HG02943 (cell line): Measurements from ENCODE around the gene UCP1.

Source experiments
- ATAC-seq: cut with Tn5 transposase; IDR thresholded peaks from one replicate; pipeline ENCODE4 v1.9.1; 2021; ENCODE audit warnings: mild to moderate bottlenecking, low read depth, moderate library complexity; ENCODE audit not compliant: unreplicated experiment

UCP1 gene, protein sequence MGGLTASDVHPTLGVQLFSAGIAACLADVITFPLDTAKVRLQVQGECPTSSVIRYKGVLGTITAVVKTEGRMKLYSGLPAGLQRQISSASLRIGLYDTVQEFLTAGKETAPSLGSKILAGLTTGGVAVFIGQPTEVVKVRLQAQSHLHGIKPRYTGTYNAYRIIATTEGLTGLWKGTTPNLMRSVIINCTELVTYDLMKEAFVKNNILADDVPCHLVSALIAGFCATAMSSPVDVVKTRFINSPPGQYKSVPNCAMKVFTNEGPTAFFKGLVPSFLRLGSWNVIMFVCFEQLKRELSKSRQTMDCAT

DNA sequence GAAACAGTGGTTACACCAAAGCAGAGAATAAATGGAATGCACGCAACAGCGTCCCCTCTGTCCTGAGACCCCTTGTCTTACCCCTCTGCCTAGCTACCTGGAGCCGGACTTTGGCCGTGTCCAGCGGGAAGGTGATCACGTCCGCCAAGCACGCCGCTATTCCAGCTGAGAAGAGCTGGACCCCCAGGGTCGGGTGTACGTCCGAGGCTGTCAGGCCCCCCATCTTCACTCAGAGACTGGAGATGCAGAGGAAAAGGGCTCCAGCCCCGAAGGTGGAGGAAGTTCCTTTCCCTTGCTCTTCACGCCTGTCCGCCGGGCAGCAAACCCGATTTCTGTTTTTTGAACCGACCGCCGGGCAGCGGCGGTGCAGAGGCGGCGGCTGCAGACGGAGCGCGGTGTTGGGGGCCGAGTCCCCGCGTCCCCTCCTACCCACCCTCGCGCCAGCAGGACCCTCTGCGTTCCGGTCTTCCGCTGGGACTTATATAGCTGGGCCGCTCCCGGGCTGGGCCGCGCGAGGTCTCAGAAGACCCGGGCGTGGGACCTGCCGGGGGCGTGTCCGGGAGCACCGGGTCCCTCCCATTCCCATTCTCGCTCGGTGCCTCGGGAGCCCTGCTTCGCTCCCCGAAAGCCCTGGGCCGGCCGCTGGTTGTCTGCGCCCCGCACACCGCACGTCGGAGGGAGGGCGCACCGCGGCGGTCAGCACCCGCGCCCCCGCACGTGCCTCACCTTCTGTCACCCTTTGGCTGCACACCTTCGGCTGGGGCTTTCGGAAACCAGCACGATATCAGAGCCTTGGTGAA, at the start of gene UCP1:
Gene UCP1 (minus strand): TSS at position 455 of the 800 bp plus-strand sequence. CDS start 232 bp downstream, at position 223.
- ATAC-seq, result no peak

DNA sequence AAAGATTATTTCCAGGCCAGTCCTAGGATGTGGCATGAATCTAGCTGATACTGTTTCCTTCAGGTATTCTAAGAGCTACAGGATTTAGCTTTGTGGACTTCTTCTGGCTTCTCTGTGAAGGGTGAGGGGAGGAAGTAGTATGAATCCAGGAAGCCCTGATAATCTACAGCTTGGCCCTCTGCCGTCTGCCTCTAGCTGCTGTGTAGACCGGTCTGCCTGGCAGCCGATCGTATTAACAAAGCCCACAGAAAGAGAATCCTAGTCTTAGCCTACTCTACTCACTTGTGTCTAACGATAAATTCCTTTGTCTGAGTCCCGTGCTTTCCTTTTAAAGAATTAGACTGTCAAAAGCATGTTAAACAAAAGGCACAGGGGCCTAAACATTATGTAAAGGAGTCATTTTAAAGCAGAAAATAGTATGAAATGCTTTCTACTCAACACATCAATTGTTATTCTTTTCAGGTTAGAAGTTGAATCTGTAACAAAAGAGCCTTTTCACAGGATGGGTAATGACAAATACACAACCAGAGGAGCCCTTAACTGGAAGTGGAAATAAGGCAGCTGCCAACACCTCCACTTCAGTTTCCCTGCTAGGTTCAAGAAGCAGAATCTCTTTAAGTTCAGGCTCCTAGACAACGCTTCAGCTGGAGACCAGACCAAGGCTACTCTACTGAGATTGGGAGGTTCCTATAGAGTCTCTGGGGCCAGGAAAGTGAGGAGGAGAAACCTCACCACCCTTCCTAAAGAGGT, 48.9 kb upstream of the UCP1 start:
- ATAC-seq, result no peak

DNA sequence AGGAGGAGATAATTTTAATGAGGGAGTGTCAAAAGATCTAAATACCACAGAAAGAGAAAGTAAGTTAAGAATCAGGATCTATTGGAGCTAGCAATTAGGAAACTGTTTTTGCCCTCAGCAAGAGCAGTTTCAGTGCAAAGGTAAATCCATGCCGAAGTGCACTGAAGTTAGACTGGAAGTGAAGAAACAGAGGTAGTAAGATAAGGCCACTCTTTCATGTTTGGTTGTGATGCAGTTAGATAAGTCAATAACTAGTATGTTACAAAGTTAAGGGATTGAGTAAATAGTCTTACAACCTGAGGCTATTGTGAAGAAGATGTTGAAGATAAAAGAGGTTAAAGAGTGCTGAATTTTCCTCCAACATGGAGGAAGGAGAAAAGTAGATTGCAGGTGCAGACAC, 46.7 kb upstream of the UCP1 start:
- ATAC-seq, result no peak

DNA sequence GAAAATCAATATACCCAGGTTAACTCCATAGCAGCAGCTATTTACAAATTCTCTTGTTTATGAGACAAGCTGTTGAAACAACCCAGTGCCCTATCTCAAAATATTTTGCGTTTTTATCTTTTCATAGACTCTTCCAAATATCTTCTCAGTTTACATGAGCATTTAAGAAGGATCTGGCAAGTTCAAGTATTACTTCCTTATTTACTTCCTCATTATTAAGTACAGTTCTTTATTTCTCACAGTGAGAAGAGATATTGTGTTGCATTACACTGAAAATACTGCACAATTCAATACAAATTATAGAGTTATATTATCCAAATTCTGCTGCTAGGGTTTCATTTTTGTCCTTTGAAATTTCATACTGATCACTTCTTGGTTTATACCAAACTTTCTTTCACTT, 43.6 kb upstream of the UCP1 start:
- ATAC-seq, result no peak

DNA sequence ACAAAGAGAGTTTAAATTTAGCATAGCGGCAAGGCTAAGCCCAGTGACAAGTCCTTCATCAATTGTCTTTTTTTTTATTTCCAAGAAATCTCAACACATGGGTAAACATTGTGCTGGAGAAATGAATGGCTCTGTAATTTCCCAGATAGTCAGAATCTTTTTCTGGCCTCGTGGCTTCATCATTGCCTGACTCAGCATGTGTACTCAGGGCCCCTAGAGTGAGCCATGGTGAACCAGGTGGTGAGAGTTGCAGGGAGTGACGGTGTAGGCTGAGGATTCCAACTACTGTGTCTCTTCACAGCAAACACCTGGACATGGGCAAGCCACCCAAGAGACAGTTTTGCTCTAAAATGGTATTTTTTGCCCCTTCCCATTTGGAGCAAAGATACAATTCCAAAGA, 43.1 kb upstream of the UCP1 start:
- no peak for ATAC-seq

DNA sequence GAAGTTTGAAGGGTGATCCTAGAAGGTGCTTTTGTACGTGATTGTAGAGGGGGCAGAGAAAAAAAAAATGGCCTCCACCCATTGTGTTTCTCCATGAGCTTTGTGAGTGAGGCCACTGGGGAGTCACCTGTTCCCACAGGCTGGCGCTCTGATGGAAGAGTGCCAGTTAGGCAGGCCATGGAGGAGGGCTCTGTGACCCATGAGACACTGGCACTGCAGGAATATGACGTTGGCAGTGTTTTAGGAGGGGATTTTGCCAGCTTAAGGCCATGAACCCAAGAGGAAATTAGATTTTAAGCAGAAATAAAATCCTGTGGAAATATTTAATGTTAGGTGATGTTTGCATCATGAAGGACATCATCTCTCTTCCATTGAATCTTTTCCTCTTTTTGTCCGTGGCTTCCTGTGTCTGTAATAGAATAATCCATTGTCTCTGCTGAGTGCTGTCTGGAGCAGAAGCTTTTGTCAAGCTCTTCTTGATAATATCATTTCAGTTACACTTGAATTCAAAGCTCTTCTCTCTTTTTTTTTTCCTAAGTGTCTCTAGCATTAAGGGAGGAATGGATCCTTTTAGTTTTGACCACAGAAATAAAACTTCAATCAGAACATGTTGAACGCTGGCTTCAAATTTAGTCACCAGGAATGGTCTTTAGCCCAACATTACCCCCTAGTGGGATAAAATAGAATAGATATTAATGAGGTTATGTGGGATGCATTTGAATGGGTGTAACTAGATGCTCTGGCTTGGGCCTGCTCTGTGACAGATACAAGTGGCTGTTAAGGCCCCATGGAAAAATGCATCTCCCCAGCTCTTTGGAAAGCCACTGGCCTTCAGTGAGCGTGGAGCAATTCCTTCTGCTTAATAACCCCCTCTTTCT, 41.0 kb upstream of the UCP1 start:
- ATAC-seq, result peak; percentile 90

DNA sequence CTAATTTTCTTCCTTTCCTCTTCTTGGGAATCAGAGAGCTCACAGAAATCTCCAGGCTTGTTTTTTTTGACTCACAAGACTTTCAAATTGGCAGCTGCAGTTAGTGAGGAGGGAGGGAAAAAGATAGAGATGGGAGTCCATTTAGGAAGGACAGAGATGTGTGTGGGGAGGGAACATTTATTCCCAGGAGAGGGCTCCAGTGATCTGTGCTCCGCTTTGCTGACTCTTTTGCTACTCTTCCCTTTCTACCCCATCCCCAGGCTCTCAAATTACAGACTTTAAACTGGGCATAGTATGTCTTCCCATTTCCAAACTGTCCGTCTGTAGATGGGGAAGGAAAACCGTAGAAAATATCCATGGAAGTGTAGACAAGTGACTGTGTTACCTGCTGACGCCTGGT, 39.1 kb upstream of the UCP1 start:
- no peak for ATAC-seq

DNA sequence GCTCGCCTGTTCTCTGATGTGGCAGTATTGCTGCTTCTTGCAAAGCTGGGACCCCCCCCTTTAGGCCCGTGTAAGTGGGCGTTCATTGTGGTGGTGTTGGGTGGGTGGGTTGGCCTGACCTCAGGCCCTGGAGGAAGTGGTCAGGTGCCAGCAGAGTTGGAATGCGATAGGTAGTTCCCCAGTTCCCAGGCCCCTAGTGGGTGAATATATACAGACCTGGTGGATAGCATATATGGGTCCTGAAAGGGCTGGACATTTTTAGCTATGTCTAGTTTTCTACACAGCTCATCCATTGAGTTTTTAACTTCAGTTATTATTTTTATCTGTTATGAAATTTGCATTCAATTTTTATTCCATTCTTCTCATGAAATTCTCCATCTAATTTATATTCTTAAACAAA, 35.8 kb upstream of the UCP1 start:
- no peak for ATAC-seq

DNA sequence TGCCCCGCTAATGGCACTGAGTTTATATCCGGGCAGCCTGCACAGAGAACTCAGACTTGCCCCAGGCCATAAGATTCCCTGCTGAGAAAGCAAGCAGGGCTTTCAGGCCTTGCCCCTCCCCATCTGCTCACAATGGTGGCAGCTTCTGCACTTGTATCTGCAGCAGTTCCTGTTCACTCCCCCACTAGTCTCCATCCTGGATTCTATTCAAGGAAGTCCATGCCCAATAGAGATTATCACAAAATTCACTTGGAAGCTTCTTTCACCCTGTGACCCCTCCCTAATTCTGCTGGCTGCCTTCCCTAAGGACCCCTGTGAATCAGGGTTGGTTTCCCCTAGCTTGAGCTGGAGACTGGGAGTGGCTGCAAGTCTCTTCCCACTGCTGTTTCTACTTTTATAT, 34.5 kb upstream of the UCP1 start:
- ATAC-seq, result no peak

DNA sequence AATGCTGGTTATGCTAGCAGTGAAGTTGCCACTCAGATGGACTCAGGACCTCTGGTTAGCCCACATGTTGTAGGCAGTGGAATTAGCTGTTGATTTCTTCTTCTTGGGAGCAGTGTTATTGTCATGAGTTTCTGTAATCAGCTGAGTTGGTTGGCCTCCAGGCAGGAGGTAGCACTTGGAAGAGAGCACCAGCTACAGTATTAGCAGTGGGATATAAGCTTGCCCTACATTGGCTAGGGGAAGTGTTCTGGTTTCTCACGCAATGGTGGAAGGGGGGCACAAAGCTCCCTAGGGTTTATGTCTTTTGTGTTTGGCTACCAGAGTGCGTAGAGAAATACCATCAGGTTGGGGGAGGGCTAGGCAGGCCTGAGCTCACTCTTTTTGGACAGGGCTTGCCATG, 34.0 kb upstream of the UCP1 start:
- no peak for ATAC-seq

DNA sequence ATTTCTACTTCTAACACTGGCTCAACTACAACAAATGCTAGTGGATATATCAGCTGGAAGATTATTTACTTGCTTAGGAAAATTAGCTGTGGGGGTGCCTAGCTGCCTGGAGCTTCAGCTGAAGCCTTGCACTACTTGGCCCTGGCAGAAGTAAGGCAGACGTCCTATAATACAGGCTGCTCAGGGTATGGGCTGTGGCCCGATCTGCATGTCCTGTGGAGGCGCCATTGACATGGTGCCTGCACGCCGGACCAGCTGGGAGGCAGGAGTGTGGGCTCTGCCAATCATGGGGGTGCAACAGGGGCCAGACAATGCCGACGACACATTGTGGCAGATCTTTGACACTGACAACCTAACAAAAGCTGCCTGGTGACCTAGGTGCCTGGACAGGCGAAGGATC, 31.6 kb upstream of the UCP1 start:
- ATAC-seq, result no peak

DNA sequence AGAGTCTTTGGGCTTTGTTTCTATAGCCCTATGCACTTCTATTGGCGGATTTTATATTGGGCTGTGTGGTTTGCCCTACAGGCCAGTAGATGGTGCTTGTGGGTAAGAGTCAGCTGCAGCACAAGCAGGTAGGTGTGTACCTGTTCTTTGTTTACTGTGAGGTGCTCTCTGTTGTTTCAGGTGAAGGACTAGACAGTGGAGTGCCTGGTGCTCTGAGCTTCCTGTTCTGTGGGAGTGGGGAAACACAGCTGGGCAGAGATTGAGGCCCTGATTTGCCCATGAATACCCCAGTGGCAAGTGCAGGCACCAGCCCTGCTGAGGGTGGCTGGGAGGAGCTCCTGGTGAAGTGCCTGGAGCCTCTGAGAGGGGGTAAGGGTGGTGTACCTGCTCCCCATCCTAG, 26.3 kb upstream of the UCP1 start:
- ATAC-seq, result no peak

DNA sequence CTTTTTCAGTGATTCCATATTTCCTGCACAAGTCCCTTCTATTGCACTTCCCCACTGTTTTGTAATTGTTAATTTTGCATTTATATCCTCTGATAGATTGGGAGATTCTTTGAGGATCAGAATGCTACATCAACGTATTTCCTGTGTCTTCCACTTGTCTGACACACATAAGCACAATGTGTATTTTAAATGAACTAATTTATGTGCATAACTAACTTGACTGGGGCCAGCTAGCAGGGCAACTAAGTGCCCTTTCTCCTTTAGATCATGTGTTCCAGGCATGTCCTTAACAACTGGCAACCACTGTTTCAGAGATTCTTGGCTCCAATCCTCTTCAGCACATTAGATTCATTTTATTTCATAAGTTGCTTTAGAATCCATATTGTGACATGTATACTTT, 15.7 kb upstream of the UCP1 start:
- no peak for ATAC-seq

DNA sequence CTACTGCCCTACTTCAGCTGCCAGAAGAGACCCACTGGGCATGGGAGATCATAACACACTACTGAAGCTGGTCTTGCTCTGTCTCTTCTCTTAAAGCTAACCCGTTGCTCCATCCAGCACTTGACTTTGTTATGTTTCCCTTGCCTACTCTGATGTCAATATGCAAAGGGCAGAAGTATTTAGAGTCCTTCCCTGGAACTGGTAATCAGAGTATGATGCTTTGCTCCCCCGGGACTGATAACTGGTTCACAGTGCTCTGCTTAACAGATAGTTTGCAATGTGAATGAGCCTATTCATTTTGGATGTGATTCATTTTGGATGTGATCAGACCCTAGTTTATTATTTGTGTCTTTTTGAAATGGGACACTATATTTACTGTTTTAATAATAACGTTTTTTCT, 12.3 kb upstream of the UCP1 start:
- ATAC-seq, result no peak

DNA sequence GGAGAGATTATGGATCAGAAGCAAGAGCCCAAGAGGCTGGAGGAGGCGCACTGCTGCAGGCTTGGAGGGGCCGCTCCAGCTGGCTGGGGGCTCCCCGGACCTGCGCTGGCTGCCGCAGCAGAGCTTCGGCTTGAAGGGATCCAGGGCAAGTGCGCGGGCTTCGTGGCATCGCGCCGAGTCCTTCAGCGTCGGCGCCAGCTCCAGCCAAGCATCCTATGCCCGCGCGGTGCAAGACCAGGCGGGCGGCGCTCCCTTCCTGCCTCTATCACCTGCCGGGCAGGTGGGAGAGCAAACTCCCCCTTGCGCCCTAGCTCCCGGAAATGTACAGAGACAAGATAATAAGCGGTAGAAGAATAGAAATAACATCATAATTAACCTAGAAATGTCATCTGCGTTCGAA, 10.5 kb upstream of the UCP1 start:
- no peak for ATAC-seq

DNA sequence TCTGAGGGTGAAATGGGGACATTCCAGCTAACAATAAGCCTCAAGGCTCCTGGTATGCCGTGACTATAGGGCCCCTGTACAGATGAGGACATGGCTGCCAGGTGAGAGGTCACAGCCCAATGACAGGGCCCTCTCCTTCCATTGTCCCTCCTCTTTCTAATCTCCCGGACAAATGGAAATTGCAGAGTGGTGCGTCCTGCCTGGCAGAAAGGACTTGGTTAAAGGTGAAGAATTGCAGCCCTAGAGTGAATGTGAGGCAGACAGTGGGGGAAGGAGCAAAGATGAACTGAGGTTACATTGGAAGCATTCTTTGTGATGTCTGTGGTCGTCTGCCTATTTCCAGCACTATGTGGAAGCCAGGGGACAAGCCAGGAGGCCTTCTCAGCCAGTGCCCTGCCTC, 6.7 kb upstream of the UCP1 start:
- no peak for ATAC-seq

DNA sequence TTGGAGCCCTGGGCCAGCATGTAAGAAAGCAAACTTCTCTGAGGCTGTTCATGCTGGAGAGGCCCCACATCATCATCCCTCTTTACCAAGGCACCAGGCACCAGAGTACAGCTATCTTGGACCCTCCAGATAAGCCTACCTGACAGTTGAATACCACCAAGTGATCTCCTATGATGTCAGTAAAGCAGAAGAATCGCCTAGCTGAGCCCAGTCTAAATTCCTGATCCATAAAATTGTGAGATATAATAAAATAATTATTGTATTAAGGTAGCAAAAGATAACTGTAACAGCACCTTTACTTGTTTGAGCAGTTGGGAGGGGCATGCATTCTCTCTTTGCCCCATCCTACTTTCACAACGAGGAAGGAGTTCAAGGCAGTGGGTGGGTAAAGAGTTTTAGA, 2.9 kb upstream of the UCP1 start:
- ATAC-seq, result no peak

DNA sequence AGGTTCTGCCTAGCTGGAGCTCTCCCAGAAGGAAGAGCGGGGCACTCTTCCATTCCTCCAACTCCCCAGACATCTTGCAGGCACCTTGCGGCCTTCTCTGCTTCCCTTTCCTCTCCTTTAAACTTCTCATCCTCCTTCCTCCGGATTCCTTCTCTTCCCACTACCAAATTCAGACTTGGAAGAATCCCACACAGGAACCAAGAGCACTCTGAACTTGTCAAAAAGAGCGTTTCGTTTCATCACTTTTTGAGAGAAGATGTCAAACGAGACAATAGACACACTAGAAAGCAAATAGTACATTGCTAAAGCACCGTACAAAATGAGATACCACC, 512 bp upstream of the UCP1 start:
- no peak for ATAC-seq

DNA sequence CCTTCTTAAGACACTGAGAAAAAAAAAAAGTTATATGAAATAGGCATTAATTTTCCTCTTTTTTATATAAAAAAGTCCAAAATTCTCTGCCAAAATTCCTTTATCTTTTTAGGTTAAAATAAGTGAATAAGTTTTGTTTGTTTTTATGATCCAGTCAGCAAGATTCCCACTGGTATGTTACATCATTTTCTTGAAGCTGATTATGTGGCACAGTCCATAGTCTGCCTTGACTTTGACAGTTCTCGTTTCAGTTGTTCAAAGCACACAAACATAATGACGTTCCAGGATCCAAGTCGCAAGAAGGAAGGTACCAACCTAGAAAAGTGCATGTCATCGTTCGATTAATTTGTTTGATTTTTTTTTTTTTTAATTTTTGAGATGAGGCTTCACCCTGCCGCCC, 9.1 kb downstream of the UCP1 start:
- no peak for ATAC-seq

DNA sequence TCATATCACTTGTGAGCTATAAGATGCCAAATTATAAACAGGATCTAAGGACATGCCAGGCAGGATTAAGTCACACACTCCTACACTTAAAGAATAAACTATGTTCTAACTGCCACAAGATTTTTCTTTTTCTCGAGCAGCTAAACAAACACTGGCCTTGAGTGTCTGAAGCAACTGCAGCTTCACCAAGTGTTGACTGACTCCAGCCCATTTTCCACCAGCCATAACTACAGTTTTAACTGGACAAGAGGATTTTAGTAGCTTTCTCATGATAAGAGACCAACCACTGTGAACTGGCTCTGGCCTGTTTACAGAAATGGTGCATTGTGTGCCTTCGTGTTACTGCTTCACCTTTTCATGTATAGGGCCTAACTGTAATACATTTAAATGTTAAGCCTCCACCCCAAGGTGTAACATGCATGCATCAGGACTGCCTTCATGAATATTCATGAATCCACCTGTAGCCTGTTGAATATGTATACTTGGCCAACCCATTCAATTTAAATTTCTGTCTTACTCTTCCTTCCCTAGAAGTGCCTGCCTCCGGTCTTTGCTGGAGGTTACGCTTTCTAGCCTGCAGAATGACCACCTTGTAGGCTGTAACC, 10.8 kb downstream of the UCP1 start:
- ATAC-seq, result no peak
